Effector memory CD8-positive, alpha-beta T cell (primary cell): ENCODE measurements around the gene SF3B3.

Source experiments
- ATAC-seq: fragments of 150-1000 bp; cut with Tn5 transposase; replicated peaks from 2 replicates; pipeline ENCODE4 v1.10.0; 2021; ENCODE audit warnings: mild to moderate bottlenecking, moderate library complexity
- DNase-seq, 3 experiments: peaks; one replicate each; pipeline ENCODE4 v3.0.0; 2021
- H3K27ac Mint-ChIP-seq, 2 donors: one replicate each; pipeline ENCODE4 v1.8.0; 2022; ENCODE audit warnings: mild to moderate bottlenecking in 2 of 2, mixed read lengths in 2 of 2, moderate library complexity in 2 of 2
- H3K27me3 Mint-ChIP-seq, 2 donors: one replicate each; pipeline ENCODE4 v1.8.0; 2022; ENCODE audit warnings: mixed read lengths in 2 of 2
- H3K36me3 Mint-ChIP-seq: one replicate; pipeline ENCODE4 v1.8.0; 2022; ENCODE audit warnings: mild to moderate bottlenecking, moderate library complexity, mixed read lengths; ENCODE audit not compliant: insufficient read depth
- H3K4me1 Mint-ChIP-seq, 2 donors: one replicate each; pipeline ENCODE4 v1.8.0; 2022; ENCODE audit warnings: low read depth in 2 of 2, mixed read lengths in 2 of 2
- H3K4me3 Mint-ChIP-seq, 2 donors: one replicate each; pipeline ENCODE4 v1.8.0; 2022; ENCODE audit warnings: mild to moderate bottlenecking in 2 of 2, mixed read lengths in 2 of 2, moderate library complexity in 2 of 2
- H3K9me3 Mint-ChIP-seq, 2 donors: one replicate each; pipeline ENCODE4 v1.8.0; 2022; ENCODE audit warnings: mixed read lengths in 2 of 2

The SF3B3 gene

GRCh38 chr16:70561623-70562022, 38.0 kb downstream of the SF3B3 start:
- Mint-ChIP-seq H3K9me3 (no peaks in the 10 kb centered on the region), H3K27me3 (no peaks in the 10 kb centered on the region), H3K27ac (no peak overlapping the region), H3K4me1 (peaks cover 0 to 2% of the 10 kb centered on the region in 2 donors), H3K4me3 (no peak overlapping the region), H3K36me3 (peaks cover 96% of the 10 kb centered on the region)
- ATAC-seq (no peak), DNase-seq (no peak)

GRCh38 chr16:70563636-70564035, 40.0 kb downstream of the SF3B3 start:
- Mint-ChIP-seq H3K9me3 (no peaks in the 10 kb centered on the region), H3K4me3 (no peak overlapping the region), H3K27me3 (no peaks in the 10 kb centered on the region), H3K4me1 (no peaks in the 10 kb centered on the region), H3K27ac (no peak overlapping the region), H3K36me3 (peaks cover 96% of the 10 kb centered on the region)
- no peak for ATAC-seq
- no peak for DNase-seq

GRCh38 chr16:70565053-70565452, 41.4 kb downstream of the SF3B3 start:
- ATAC-seq = no peak
- no peaks in the 10 kb centered on the region for H3K9me3 Mint-ChIP-seq
- no peaks in the 10 kb centered on the region for H3K27me3 Mint-ChIP-seq
- H3K4me1 Mint-ChIP-seq = no peaks in the 10 kb centered on the region
- peak overlapping the region in 1 of 2 donors; percentile 5 for H3K27ac Mint-ChIP-seq
- H3K36me3 Mint-ChIP-seq = peaks cover 98% of the 10 kb centered on the region
- H3K4me3 Mint-ChIP-seq = no peak overlapping the region
- DNase-seq = no peak

- Mint-ChIP-seq H3K9me3 (no peaks in the 10 kb centered on the region), H3K27ac (peak overlapping the region in 1 of 2 donors; percentile 44), H3K27me3 (no peaks in the 10 kb centered on the region), H3K4me3 (no peak overlapping the region), H3K4me1 (peaks cover 0 to 2% of the 10 kb centered on the region in 2 donors), H3K36me3 (peaks cover 99% of the 10 kb centered on the region)
- ATAC-seq (no peak), DNase-seq (no peak)
Measured at GRCh38 chr16:70568601-70569237, 45.1 kb downstream of the SF3B3 start.

GRCh38 chr16:70569752-70570151, 46.1 kb downstream of the SF3B3 start:
- Mint-ChIP-seq H3K27ac (peak overlapping the region in 1 of 2 donors; percentile 44), H3K9me3 (no peaks in the 10 kb centered on the region), H3K36me3 (peaks cover 96% of the 10 kb centered on the region), H3K4me3 (no peak overlapping the region), H3K4me1 (peaks cover 0 to 2% of the 10 kb centered on the region in 2 donors), H3K27me3 (no peaks in the 10 kb centered on the region)
- ATAC-seq = no peak
- DNase-seq = no peak

- H3K27me3 Mint-ChIP-seq = no peaks in the 10 kb centered on the region
- H3K4me1 Mint-ChIP-seq = peaks cover 0 to 2% of the 10 kb centered on the region in 2 donors
- no peaks in the 10 kb centered on the region for H3K9me3 Mint-ChIP-seq
- no peak overlapping the region for H3K4me3 Mint-ChIP-seq
- ATAC-seq (no peak), DNase-seq (no peak)
- H3K27ac Mint-ChIP-seq = peak overlapping the region in 1 of 2 donors; percentile 44
- H3K36me3 Mint-ChIP-seq = peaks cover 89% of the 10 kb centered on the region
Measured at GRCh38 chr16:70570967-70571570, 47.5 kb downstream of the SF3B3 start.

GRCh38 chr16:70571623-70572022, 48.0 kb downstream of the SF3B3 start:
- H3K36me3 Mint-ChIP-seq = peaks cover 84% of the 10 kb centered on the region

GRCh38 chr16:70572050-70572925, 48.7 kb downstream of the SF3B3 start:
- Mint-ChIP-seq H3K4me1 (peaks cover 0 to 9% of the 10 kb centered on the region in 2 donors), H3K27ac (peak overlapping the region; percentile 20 to 78), H3K36me3 (peaks cover 77% of the 10 kb centered on the region), H3K27me3 (no peaks in the 10 kb centered on the region), H3K9me3 (no peaks in the 10 kb centered on the region), H3K4me3 (no peak overlapping the region)
- DNase-seq = no peak
- ATAC-seq = no peak

More at GRCh38 chr16:70571623-70572022, 48.0 kb downstream of the SF3B3 start:
- H3K9me3 Mint-ChIP-seq = no peaks in the 10 kb centered on the region
- DNase-seq = no peak
- no peak for ATAC-seq
- H3K27ac Mint-ChIP-seq = peak overlapping the region; percentile 20 to 78
- H3K27me3 Mint-ChIP-seq = no peaks in the 10 kb centered on the region
- no peak overlapping the region for H3K4me3 Mint-ChIP-seq
- H3K4me1 Mint-ChIP-seq = peaks cover 0 to 7% of the 10 kb centered on the region in 2 donors

GRCh38 chr16:70572926-70573270, 49.3 kb downstream of the SF3B3 start:
- no peak for DNase-seq
- H3K9me3 Mint-ChIP-seq = no peaks in the 10 kb centered on the region
- H3K4me1 Mint-ChIP-seq = peaks cover 0 to 9% of the 10 kb centered on the region in 2 donors
- H3K4me3 Mint-ChIP-seq = no peak overlapping the region
- peaks cover 71% of the 10 kb centered on the region for H3K36me3 Mint-ChIP-seq
- H3K27ac Mint-ChIP-seq = peak overlapping the region; percentile 20 to 78
- ATAC-seq = no peak
- no peaks in the 10 kb centered on the region for H3K27me3 Mint-ChIP-seq

GRCh38 chr16:70573451-70574121, 50.0 kb downstream of the SF3B3 start:
- Mint-ChIP-seq H3K27ac (no peak overlapping the region), H3K36me3 (peaks cover 67% of the 10 kb centered on the region), H3K27me3 (no peaks in the 10 kb centered on the region), H3K4me1 (peaks cover 0 to 9% of the 10 kb centered on the region in 2 donors), H3K4me3 (no peak overlapping the region), H3K9me3 (no peaks in the 10 kb centered on the region)
- DNase-seq = no peak
- no peak for ATAC-seq

GRCh38 chr16:70574595-70575271, 51.1 kb downstream of the SF3B3 start:
- Mint-ChIP-seq H3K9me3 (no peaks in the 10 kb centered on the region), H3K27ac (peak overlapping the region; percentile 16 to 73), H3K4me1 (peaks cover 0 to 9% of the 10 kb centered on the region in 2 donors), H3K27me3 (no peaks in the 10 kb centered on the region), H3K4me3 (no peak overlapping the region), H3K36me3 (peaks cover 56% of the 10 kb centered on the region)
- ATAC-seq (no peak), DNase-seq (no peak)

- DNase-seq = no peak
- Mint-ChIP-seq H3K36me3 (peaks cover 49% of the 10 kb centered on the region), H3K27ac (peak overlapping the region in 1 of 2 donors; percentile 59), H3K4me3 (no peak overlapping the region), H3K27me3 (no peaks in the 10 kb centered on the region), H3K4me1 (peaks cover 0 to 9% of the 10 kb centered on the region in 2 donors), H3K9me3 (no peaks in the 10 kb centered on the region)
- no peak for ATAC-seq
Measured at GRCh38 chr16:70575376-70575775, 51.8 kb downstream of the SF3B3 start.
